Colon (tissue), 2 donors: ENCODE measurements around the gene POLR2E.

Experiments
- FAIRE-seq: peaks from 2 replicates; lab custom pipeline; 2012; peaks lifted over from hg19 to GRCh38; lab: Jason Lieb, UNC
- donor health status: control.
- donor health status: control.

The POLR2E gene

DNA sequence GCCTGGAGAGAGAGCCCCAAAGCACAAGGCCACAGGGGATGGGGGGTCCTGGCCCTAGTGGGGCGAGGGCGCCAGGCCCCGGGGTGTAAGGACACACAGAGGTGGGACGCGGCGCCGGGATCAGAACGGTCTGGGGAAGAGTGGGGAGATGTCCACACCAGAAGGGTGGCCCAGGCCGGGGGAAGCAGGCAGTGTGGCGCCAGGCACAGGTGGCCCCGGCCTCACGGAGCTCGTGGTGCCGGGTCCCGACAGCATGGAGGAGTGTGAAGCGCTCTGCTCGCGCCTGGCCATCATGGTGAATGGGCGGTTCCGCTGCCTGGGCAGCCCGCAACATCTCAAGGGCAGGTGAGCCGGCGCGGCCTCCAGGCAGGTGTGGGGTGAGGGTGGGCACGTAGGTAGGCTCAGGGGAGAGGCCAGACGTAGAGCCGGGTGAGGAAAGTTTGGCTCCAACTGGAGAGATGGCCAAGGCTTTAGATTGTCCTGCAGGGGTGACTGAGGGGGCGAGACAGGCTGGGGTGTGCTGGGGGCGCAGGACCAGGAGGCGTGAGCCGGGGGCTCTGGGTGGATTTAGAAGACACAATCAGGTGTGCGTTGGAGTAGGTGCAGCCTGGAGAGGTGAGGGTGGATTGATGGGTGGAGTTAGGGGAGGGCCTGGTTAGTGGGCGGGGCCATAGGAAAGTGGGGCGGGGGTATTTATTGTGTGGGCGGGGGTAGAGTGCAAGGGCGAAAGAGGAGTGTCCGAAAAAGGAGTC lies 31.1 kb downstream of the POLR2E start:
- FAIRE-seq: no peak

DNA sequence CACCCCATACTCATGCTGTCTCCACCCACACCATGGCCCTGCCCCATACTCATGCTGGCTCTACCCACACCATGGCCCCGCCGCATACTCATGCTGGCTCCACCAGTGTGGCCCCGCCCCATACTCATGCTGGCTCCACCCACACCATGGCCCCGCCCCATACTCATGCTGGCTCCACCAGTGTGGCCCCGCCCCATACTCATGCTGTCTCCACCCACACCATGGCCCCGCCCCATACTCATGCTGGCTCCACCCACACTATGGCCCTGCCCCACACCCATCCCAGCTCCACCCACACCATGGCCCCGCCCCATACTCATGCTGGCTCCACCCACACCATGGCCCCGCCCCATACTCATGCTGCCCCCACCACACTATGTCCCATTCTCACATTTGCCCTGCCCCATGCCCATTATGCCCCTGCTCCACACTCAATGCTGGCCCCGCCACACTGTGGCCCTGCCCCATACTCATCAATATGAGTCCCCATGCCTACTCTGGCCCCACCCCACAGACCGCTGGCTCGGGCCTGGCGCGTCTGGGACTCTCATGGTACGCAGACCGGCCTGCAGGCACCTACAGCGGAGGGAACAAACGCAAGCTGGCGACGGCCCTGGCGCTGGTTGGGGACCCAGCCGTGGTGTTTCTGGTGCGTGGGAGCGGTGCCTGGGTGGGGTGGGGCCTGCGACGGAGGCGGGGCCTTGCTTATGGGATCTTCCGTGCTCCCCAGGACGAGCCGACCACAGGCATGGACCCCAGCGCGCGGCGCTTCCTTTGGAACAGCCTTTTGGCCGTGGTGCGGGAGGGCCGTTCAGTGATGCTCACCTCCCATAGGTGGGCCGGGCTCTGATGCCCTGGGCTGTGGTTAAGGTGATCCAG lies 31.9 kb downstream of the POLR2E start:
- FAIRE-seq: no peak

DNA sequence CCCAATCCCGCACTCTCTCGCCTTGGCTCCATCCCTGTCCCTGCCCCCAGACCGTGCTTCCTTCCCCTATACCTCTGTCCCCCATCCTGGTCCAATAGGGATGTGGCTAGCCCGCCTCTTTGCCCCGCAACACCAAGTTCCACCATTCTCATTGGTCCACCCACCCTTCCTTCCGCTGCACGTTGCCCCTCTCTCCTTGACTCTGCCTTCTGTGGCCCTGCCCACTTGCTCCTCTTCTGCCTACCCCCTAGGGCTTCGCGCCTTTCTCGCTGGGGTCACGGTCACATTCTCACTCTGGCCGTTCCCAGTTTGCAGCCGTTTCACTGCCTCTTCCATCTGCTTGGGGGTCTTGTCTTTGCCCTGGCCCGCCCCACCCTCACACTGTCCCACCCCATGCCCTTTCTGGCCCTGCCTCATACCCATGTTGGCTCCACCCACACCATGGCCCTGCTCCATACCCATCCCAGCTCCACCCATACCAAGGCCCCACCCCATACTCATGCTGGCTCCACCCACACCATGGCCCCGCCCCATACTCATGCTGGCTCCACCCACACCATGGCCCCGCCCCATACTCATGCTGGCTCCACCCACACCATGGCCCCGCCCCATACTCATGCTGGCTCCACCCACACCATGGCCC lies 32.7 kb downstream of the POLR2E start:
- no peak for FAIRE-seq

DNA sequence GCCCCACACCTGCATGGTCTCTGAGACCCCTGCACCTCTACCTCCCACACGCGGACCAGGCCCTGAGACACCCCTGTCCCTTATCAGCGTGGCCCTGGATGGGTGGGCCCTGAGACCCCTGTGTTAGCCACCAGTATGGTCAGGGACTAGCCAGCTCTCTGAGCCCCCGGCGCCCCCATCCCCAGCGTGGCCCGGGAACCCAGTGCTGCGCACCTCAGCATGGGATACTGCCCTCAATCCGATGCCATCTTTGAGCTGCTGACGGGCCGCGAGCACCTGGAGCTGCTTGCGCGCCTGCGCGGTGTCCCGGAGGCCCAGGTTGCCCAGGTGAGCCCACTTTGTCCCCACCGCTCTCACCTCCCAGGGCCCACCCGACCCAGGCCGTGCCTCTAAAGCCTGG lies 33.2 kb downstream of the POLR2E start:
- no peak for FAIRE-seq

DNA sequence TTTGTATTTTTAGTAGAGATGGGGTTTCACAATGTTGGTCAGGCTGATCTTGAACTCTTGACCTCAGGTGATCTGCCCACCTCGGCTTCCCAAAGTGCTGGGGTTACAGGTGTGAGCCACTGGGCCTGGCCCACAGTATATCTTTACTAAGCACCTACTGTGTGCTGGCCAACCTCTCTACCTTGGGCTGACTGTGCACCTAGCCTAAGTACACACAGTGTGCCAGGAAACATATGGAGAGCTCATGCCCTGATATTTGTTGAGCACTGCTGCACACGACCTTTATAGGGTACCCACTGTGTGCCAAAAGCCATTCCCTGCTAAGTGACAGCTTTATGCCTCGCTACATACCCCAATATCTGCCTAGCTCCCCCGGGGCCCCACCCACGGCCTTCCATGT lies 34.5 kb downstream of the POLR2E start:
- no peak for FAIRE-seq

DNA sequence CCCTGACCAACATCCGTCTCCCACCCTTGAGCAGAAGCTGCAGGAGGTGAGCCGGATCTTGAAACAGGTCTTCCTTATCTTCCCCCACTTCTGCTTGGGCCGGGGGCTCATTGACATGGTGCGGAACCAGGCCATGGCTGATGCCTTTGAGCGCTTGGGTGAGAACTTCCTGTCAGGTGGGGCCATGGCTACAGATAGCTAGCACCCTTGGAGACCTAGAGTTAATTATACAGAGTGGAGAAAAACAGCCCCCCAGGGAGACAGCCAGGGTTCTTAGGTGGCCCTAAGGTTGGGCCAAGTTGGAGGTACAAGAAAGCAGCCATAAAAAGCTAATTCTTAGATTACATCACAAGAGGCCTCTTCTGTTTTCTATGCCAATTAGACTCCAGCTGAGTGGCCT lies 37.1 kb downstream of the POLR2E start:
- no peak for FAIRE-seq

DNA sequence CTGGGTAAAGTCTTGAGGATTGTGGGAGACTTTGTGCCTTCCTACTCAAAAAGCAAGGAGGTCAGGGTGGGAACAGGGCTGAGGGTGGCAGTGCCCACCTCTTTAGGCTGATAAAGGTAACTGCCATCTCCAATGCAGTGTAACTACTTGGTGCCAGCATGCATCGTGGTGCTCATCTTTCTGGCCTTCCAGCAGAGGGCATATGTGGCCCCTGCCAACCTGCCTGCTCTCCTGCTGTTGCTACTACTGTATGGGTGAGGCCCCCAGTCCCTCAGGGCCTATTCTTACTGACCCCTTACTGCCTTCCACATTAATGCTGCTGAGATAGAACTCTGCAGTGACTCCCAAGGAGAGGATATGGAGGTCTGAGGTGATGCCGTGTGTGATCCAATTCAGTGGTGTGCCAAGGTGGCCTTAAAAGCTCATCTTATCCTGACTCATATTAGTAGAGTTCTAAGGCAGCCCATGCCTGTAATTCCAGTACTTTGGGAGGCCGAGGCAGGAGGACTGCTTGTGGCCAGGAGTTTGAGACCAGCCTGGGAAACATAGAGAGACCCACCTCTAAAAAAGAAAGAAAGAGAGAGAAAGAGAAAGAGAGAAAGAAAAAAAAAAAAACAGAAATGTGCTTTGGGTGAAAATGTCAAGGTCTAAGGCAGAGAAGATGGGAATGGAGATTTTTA lies 37.9 kb downstream of the POLR2E start:
- no peak for FAIRE-seq

DNA sequence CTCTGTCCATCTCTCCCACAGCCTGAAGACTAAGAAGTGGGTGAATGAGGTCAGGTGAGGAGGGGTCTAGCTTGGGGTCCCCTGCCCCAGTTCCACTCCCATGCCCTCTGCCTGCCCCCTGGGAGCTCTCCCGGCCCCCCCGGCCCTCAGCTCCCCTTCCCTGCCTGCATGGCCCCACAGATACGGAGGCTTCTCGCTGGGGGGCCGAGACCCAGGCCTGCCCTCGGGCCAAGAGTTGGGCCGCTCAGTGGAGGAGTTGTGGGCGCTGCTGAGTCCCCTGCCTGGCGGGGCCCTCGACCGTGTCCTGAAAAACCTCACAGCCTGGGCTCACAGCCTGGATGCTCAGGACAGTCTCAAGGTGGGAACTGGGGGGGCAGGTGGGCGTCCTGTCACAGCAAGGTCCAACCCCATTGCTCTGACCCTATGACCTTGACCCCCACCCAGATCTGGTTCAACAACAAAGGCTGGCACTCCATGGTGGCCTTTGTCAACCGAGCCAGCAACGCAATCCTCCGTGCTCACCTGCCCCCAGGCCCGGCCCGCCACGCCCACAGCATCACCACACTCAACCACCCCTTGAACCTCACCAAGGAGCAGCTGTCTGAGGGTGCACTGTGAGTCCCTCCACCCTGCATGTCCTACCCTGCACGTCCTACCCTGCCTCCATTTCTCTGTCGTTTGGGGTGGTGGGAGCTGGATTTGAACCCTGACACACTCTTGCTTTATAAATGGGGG lies 39.1 kb downstream of the POLR2E start:
- FAIRE-seq: no peak

DNA sequence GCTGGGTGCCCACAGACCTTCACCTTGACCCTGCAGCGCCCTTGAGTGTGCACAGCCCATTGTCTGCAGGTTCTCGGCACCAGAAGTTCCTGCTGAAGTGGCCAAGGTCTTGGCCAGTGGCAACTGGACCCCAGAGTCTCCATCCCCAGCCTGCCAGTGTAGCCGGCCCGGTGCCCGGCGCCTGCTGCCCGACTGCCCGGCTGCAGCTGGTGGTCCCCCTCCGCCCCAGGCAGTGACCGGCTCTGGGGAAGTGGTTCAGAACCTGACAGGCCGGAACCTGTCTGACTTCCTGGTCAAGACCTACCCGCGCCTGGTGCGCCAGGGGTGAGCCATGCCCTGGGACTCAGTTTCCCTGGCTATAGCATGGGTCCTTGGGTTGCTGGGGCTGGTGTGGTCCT lies 40.1 kb downstream of the POLR2E start:
- no peak for FAIRE-seq

DNA sequence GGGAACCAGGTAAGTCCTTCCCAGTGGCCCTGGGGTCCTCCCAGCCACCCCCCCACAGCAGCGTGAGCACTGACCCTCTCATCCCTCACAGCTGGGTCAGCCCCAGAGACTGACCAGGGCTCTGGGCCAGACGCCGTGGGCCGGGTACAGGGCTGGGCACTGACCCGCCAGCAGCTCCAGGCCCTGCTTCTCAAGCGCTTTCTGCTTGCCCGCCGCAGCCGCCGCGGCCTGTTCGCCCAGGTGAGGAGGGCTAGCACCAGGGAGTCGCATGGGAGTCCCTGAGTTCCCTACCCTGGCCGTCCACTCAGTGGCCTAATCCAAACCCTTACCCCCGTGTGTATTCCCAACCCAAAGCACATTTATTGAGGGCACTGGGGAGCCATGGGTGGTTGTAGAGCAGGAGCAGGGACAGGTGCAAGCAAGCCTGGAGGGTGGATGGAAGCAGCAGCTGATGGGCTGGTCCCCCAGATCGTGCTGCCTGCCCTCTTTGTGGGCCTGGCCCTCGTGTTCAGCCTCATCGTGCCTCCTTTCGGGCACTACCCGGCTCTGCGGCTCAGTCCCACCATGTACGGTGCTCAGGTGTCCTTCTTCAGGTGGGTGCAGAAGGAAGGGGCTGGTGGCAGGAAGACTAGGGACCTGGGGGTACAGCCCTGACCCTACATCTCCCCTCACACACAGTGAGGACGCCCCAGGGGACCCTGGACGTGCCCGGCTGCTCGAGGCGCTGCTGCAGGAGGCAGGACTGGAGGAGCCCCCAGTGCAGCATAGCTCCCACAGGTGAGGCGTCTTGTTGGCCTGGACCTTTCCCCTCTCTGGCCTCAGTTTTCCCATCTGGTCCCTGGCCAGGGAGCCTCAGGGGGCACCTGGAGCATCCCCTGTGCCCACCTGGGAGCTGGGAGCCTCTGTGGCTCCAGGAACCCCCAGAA lies 40.8 kb downstream of the POLR2E start:
- no peak for FAIRE-seq

DNA sequence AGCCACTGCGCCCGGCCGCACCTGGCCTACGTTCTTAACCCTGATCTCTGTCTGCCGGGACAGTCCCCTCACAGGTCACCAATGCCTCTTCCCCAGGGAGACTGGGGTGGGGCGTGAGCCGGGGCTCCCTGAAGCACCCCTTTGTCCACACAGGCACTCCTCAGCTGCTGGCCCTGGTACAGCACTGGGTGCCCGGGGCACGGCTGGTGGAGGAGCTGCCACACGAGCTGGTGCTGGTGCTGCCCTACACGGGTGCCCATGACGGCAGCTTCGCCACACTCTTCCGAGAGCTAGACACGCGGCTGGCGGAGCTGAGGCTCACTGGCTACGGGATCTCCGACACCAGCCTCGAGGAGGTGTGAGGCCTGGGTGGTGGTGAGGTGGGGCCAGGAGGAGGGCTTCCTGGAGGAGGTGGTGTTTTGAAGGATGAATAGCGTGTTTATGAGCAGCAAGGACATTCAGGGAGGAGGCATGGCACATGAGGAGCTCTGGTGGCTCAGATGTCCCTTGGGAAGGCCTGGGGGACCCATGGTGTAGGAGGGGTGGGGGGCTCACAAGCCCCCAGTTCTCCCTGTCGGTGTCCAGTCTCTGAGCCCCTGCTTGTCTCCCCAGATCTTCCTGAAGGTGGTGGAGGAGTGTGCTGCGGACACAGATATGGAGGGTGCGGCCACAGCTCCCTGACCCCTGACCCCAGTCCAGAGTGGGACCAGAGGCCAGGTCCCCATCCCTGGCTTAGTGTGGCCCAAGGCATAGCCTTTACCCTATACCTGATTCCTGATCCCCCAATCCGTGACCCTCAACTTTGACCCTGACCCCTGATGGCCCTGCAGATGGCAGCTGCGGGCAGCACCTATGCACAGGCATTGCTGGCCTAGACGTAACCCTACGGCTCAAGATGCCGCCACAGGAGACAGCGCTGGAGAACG lies 41.7 kb downstream of the POLR2E start:
- no peak for FAIRE-seq

DNA sequence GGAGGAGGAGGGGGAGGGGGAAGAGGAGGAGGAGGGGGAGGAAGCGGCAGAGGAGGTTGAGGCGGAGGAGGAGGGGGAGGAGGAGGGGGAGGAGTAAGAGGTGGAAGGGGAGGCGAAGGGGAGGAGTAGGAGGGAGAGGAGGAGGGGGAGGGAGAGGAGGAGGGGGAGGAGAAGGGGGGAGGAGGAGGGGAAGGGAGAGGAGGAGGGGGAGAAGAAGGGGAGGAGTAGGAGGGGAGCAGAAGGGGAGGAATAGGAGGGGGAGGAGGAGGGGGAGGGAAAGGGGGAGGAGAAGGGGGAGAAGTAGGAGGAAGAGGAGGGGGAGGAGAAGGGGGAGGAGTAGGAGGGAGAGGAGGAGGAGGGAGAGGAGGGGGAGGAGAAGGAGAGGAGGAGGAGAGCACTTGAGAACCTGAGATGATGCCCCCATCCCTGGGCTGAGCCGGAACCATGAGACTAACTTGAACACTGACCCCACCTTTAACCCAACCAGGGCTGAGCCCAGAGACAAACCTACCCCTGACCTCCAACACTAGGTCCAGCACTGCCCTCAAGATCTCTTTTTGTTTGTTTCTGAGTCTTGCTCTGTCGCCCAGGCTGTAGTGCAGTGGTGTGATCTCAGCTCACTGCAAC lies 42.7 kb downstream of the POLR2E start:
- FAIRE-seq: no peak

DNA sequence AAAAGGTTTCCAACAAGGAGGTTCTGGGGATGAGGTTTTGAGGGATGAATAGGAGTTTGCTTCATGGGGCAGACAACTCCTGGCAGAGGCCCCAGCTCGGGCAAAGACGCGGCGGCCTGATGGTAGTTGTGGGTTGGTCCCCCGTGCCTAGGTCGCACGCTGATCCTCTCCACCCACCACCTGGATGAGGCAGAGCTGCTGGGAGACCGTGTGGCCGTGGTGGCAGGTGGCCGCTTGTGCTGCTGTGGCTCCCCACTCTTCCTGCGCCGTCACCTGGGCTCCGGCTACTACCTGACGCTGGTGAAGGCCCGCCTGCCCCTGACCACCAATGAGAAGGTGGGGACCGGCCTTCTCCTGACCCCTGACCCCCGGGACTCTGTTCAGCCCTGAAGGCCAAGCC lies 43.4 kb downstream of the POLR2E start:
- FAIRE-seq: no peak

DNA sequence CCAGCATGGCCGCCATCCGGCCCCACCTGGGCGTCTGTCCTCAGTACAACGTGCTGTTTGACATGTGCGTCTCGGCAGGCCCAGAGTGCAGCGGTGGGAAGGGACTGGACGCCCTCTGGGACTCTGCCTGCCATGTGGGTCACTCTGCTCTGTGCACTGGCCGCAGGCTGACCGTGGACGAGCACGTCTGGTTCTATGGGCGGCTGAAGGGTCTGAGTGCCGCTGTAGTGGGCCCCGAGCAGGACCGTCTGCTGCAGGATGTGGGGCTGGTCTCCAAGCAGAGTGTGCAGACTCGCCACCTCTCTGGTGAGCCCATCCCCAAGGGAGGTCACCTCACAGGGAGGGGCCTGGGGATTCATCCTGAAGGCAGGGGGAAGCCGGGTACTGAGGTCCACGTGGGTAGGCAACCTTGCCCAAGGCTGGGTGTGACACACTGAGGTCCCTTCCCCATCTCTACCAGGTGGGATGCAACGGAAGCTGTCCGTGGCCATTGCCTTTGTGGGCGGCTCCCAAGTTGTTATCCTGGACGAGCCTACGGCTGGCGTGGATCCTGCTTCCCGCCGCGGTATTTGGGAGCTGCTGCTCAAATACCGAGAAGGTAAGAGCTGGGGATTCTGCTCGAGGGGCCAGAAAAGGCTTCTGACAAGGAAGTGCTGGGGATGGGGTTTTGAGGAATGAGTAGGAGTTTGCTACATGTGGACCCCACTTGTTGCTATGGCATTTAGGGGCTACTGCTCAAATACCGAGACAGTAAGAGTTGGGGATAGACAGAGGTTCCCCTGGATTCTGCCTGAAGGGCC lies 44.0 kb downstream of the POLR2E start:
- no peak for FAIRE-seq

DNA sequence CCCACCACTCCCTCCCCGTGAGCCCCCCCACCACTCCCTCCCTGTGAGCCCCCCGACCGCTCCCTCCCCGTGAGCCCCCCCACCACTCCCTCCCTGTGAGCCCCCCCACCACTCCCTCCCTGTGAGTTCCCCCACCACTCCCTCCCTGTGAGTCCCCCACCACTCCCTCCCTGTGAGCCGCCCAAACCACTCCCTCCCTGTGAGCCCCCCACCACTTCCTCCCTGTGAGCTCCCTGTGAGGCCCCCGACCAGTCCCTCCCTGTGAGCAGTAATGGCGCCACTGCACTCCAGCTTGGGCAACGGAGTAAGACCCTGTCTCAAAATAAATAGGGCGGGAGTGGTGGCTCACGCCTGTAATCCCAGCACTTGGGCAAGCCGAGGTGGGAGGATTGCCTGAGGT lies 45.4 kb downstream of the POLR2E start:
- FAIRE-seq: no peak

DNA sequence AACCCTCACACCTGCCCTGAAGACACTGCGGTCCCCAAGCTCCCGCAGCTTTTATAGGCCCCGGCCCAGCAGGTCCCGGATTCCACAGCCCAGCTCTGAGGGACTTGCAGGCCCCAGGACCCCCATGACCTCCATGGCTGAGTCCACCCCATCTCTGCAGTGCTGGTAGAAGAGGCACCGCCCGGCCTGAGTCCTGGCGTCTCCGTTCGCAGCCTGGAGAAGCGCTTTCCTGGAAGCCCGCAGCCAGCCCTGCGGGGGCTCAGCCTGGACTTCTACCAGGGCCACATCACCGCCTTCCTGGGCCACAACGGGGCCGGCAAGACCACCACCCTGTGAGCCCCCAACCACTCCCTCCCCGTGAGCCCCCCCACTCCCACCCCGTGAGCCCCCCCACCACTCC lies 46.1 kb downstream of the POLR2E start:
- FAIRE-seq: no peak

DNA sequence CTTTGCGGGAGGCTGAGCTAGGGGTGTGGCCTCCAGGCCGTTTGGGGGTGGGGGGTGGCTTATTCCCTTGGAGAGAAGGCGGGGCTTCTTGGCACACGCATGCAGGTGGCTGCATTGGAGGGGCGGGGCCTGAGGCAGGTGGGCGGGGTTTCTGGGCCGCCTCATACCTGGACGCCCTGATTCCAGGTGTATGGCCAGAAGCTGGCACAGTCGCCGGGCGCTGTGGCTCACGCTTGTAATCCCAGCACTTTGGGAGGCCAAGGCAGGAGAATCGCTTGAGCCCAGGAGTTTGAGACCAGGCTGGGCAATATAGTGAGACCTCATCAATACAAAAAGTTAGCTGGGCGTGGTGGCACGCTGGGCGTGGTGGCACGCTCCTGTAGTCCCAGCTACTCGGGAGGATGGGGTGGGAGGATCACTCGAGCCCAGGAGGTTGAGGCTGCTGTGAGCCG lies 47.5 kb downstream of the POLR2E start:
- no peak for FAIRE-seq
